SK-N-MC (cell line): ENCODE measurements around the gene CDC37.

Experiments used
- DNase-seq: peaks from one replicate; pipeline ENCODE4 v3.0.0-alpha.2; 2011; ENCODE audit warnings: low read depth, low spot score
- H3K27ac ChIP-seq: fragments of 200-600 bp; sonication (generic); 2 replicates; pipeline ENCODE4 v1.5.1; 2016; ENCODE audit warnings: mixed run types
- H3K36me3 ChIP-seq: fragments of 200-600 bp; sonication (generic); 2 replicates; pipeline ENCODE4 v1.6.1; 2017; ENCODE audit warnings: antibody characterized with exemption, low read length, mixed read lengths; ENCODE audit not compliant: insufficient read depth
- H3K4me3 ChIP-seq: fragments of 200-600 bp; sonication (generic); 2 replicates; pipeline ENCODE4 v1.5.1; 2016
- H3K9ac ChIP-seq: fragments of 200-600 bp; sonication (generic); 2 replicates; pipeline ENCODE4 v1.8.0; 2017; ENCODE audit warnings: mixed run types, mixed read lengths; ENCODE audit not compliant: insufficient read length
- H3K9me3 ChIP-seq: fragments of 200-600 bp; sonication (generic); 2 replicates; pipeline ENCODE4 v1.6.1; 2017; ENCODE audit warnings: low read depth, mild to moderate bottlenecking, antibody characterized with exemption, low read length, moderate library complexity, mixed read lengths
- EZH2 ChIP-seq: fragments of 200-600 bp; sonication (generic); IDR thresholded peaks from one replicate; pipeline ENCODE4 v1.6.1; 2017; ENCODE audit warnings: antibody characterized with exemption
- FOXP2 ChIP-seq: optimal IDR thresholded peaks from 2 replicates; pipeline ENCODE3; 2011; ENCODE audit warnings: mild to moderate bottlenecking, moderate library complexity; ENCODE audit not compliant: insufficient read depth; ENCODE audit errors: extremely low read length, control extremely low read depth
- POLR2AphosphoS5 ChIP-seq: IDR thresholded peaks from 2 replicates; pipeline ENCODE4 v1.6.1; 2012; ENCODE audit warnings: mild to moderate bottlenecking, low read depth, low read length, borderline replicate concordance

The CDC37 gene

DNA sequence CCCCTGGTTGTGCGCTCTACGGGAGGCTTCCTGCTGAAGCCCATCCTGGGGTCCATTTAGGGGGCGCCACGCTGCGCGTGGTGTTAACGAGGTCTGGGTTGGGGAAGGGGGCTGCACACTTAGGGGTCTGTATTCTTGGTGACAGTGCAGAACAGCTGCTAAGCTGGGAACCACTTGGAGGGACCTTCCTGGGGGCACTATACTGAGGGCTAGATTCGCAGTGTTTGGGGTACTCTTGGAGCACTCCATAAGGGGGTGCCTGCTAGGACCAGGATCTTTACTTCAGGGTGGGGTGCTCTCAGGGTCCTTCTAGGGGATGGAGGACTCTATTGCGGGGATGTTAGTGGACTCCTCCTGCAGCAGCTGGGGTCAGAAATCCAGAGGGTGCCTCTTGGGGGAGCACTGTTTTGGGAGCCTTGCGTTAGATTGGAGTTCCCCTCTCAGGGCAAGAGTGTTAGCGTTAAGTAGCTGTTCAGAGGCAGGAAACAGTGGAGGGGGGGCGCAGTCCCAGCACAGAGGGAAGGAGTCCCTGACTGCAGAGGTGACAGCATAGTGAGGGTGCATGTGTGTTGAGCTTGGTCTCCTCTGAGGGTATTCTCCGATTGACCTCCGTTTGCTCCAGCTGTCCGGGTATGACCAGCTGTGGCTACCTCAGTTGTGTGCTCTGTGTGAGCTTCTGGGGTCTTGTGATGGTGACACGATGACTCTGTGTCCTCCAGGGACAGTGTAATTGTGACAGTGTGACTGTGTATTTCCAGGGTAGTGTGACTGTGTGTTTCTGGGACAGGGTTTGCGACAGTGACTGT lies 18.1 kb upstream of the CDC37 start:
- Histone ChIP-seq H3K27ac (no peak overlapping the region), H3K36me3 (no peaks in the 10 kb centered on the region), H3K4me3 (peak overlapping the region; percentile 100), H3K9ac (peak overlapping the region; percentile 57), H3K9me3 (no peaks in the 10 kb centered on the region)
- no peak for TF ChIP-seq FOXP2
- no peak for TF ChIP-seq EZH2
- TF ChIP-seq POLR2AphosphoS5: no peak
- no peak for DNase-seq

DNA sequence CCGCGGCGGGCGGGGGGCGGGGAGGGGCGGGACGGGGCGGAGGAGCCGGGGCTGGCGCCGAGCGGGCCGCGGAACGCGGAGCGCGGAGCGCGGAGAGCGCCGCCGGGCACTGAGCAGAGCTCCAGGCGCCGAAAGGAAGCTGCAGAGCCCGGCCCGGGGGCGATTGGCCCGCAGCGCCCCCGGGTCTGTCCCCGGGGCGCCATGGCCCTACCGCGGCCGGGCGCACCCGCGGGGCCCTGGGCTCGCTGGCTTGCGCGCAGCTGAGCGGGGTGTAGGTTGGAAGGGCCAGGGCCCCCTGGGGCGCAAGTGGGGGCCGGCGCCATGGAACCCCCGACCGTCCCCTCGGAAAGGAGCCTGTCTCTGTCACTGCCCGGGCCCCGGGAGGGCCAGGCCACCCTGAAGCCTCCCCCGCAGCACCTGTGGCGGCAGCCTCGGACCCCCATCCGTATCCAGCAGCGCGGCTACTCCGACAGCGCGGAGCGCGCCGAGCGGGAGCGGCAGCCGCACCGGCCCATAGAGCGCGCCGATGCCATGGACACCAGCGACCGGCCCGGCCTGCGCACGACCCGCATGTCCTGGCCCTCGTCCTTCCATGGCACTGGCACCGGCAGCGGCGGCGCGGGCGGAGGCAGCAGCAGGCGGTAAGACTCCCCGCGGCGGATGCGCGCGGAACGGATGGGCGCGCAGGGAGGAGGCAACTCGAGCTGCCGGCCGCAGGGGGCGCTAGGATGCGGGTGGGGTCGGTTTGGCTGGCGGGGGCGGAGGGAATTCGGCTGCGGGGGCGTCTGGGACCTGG lies 17.3 kb upstream of the CDC37 start, which contains the start of gene PDE4A:
Gene PDE4A, plus strand, starts transcription at position 95 of the 796 bp plus-strand sequence. Its CDS starts 227 bp downstream, at position 322.
- peak; percentile 54 for TF ChIP-seq FOXP2
- no peak for TF ChIP-seq EZH2
- Histone ChIP-seq H3K9me3 (no peaks in the 10 kb centered on the region), H3K4me3 (peak within 1 kb of the TSS; percentile 100), H3K36me3 (no peaks in the 10 kb centered on the region), H3K9ac (peak within 1 kb of the TSS; percentile 78), H3K27ac (peak within 1 kb of the TSS; percentile 96)
- no peak for DNase-seq

DNA sequence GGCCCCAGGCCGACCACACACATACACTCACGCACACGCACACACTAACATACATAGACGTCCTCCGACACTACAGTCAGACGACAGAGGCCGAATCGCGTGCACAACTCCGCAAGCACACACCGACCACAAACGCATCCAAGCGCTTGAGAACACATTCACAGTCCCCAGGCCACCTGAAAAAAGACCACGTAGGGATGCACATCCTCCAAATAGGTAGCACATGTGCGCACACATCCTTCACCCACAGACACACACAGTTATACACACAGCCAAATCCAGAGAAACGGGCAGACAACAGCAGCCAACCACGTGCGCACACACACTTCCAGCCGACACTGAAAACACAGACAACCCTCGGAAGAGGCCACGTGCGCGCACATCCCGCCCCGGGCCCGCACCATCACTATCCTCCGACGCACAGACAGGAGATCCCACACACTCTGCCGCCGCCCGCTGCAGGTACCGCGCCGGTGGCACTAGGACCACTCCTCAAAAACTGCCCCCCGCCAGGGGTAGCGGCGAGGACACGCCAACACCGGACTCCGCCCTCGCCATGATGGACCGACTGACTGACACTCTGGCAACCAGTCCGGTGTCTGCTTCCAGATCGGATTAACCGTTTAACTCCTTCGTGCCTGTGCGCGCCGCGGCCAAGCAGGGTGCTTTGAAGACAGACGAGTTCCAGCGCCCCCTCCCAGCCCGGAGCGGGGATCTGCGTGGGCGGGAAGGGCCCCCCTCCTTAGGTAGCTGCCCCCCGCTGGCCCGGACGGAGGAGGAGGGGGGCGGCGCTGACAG lies 16.5 kb upstream of the CDC37 start:
- Histone ChIP-seq H3K9ac (peak overlapping the region; percentile 78), H3K27ac (peak overlapping the region; percentile 96), H3K36me3 (no peaks in the 10 kb centered on the region), H3K9me3 (no peaks in the 10 kb centered on the region), H3K4me3 (peak overlapping the region; percentile 100)
- TF ChIP-seq EZH2 (no peak), FOXP2 (no peak), POLR2AphosphoS5 (no peak; the same call in none of the 2 replicates)
- peak; percentile 82 for DNase-seq

DNA sequence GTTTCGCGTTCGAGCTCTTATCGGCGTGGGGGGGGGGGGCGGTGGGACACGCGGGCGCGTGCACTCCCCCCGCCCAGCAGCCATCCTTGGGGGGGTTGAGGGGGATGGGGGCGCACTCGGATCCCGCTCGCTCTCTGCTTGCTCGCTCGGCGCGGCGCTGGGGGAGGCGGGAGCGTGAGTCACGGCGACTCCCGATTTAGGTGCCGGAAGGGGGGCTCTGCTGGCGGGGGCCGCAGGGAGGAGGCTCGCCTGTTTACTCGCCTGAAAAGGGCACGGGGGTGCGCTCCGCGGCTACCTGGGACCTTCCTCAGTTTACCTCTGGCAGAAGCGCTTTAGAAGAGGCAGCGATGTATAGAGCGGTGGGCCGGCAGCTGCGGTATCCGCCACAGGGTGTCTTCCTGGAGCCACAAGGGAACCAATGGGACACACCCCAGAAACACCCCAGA lies 15.9 kb upstream of the CDC37 start:
- H3K4me3 ChIP-seq: peak overlapping the region; percentile 100
- no peak; the same call in 1 of the 2 replicates for TF ChIP-seq POLR2AphosphoS5
- peak; percentile 18 for TF ChIP-seq FOXP2
- no peak for TF ChIP-seq EZH2
- H3K27ac ChIP-seq: peak overlapping the region; percentile 96
- DNase-seq: no peak
- no peaks in the 10 kb centered on the region for H3K36me3 ChIP-seq
- H3K9me3 ChIP-seq: peaks cover 3% of the 10 kb centered on the region; the same call in 1 of the 2 replicates
- peak overlapping the region; percentile 78 for H3K9ac ChIP-seq

DNA sequence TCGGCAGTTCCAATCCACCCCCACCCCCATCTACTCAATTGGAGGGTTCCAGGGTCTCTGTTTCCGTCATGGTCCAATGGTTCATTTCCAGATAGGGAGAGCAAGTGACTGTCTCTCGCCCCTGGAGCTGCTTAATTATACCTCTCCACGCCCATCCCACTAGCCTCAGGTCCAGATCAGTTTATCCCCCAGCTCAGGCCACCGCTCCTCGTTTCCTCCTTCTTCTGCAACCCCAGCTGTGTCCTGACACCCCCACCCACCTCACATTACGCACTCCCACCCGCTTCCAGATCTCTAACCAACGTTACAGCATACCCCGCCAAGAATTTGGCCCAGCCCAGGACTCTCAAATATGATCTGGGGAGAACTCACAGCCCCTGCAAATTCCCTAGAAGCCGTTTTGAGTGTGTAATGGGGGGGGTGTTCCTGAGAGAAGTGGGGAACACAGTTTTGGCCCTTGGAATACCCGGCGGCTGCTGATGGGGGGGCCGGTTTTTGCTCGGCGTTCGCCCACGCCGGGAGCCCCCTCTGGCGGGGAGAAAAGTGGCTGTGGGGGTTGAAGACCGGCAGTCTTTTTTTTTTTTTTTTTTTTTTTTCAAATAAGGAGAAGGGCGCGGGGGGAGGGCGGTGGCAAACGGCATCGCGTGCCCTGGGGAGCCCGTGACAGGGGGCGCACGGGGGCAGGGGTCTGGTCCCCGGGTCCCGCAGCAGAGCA lies 15.3 kb upstream of the CDC37 start:
- Histone ChIP-seq H3K36me3 (no peaks in the 10 kb centered on the region), H3K9me3 (peaks cover 4% of the 10 kb centered on the region; the same call in 1 of the 2 replicates), H3K27ac (peak overlapping the region; percentile 96), H3K9ac (peak overlapping the region; percentile 78), H3K4me3 (peak overlapping the region; percentile 100)
- DNase-seq: no peak
- TF ChIP-seq EZH2 (no peak), POLR2AphosphoS5 (no peak), FOXP2 (no peak)

DNA sequence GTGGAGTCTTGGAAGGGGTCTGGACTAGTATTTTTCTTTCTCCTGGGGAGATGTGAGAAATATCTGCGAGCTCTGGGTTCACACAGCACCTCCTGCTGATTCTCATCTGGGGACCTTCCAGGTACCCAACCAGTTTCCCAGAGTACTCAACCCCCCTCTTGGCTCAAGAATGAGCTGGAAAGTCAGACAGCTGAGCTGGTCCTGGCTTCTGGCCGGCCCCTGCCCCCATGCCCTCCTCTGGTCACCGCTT lies 14.8 kb upstream of the CDC37 start:
- Histone ChIP-seq H3K36me3 (no peaks in the 10 kb centered on the region), H3K27ac (peak overlapping the region; percentile 96), H3K4me3 (peak overlapping the region; percentile 100), H3K9ac (no peak overlapping the region), H3K9me3 (peaks cover 4% of the 10 kb centered on the region; the same call in 1 of the 2 replicates)
- TF ChIP-seq FOXP2 (no peak), EZH2 (no peak), POLR2AphosphoS5 (no peak)
- no peak for DNase-seq

DNA sequence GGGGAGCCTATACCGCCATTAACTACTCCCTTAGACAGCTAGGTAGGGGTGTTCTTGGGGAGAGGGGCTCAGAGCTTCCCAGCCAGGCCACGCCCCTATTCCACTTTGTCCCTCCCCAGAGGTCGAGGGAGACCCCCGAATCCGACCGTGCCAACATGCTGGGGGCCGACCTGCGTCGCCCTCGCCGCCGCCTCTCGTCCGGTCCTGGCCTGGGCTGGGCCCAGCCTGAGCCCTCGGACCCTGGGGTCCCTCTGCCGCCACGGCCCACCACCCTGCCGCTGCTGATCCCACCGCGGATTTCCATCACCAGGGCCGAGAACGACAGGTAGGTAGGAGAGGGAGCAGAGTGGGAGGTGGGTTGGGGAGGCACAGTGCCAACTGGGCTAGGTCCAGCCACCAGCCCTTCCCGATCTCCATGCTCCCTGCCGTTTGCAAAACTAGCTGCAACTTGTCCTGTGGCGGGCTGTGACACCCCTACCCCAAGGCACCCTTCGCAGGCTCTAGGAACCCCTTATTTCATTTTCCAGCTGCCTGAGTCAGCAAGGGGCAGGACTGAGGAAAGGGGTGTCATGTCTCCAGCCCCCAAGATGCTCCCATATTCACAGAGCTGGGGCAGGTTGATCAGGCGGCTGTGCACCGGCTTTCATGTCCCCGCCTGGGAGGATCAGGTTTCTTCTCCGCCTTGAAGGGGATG lies 14.3 kb upstream of the CDC37 start:
- DNase-seq: no peak
- Histone ChIP-seq H3K4me3 (peak overlapping the region; percentile 100), H3K36me3 (no peaks in the 10 kb centered on the region), H3K9ac (no peak overlapping the region), H3K9me3 (peaks cover 4% of the 10 kb centered on the region; the same call in 1 of the 2 replicates), H3K27ac (peak overlapping the region; percentile 96)
- no peak for TF ChIP-seq POLR2AphosphoS5
- no peak for TF ChIP-seq EZH2
- TF ChIP-seq FOXP2: no peak
